HG03135 (cell line): ENCODE data around the gene PLEKHN1.

Experiments
- ATAC-seq: cut with Tn5 transposase; IDR thresholded peaks from one replicate; pipeline ENCODE4 v1.9.1; 2021; ENCODE audit warnings: mild to moderate bottlenecking, moderate library complexity; ENCODE audit not compliant: unreplicated experiment

The PLEKHN1 gene

GRCh38 chr1:959731-960362 is 6.4 kb upstream of the PLEKHN1 start:
- ATAC-seq = no peak

GRCh38 chr1:960363-961131 is 5.7 kb upstream of the PLEKHN1 start, which contains the start of gene KLHL17:
Gene KLHL17, plus strand, starts transcription at chr1:960584. Its CDS starts 110 bp downstream, at chr1:960694.
- peak; percentile 43 for ATAC-seq

- no peak for ATAC-seq
Measured at GRCh38 chr1:961132-961669, 5.1 kb upstream of the PLEKHN1 start.

- ATAC-seq = no peak
Measured at GRCh38 chr1:962381-963300, 3.6 kb upstream of the PLEKHN1 start.

- ATAC-seq = no peak
Measured at GRCh38 chr1:963301-963651, 3.0 kb upstream of the PLEKHN1 start.

GRCh38 chr1:963746-964525 is 2.3 kb upstream of the PLEKHN1 start:
- no peak for ATAC-seq

- no peak for ATAC-seq
Measured at GRCh38 chr1:964691-965525, 1.4 kb upstream of the PLEKHN1 start.

GRCh38 chr1:965526-966134 is 652 bp upstream of the PLEKHN1 start:
- ATAC-seq = no peak

GRCh38 chr1:966704-967300 is 520 bp downstream of the PLEKHN1 start:
- ATAC-seq = peak; percentile 46

GRCh38 chr1:967466-968343 is 1.4 kb downstream of the PLEKHN1 start:
- no peak for ATAC-seq

GRCh38 chr1:969260-969855 is 3.1 kb downstream of the PLEKHN1 start:
- ATAC-seq = no peak

GRCh38 chr1:970242-970972 is 4.1 kb downstream of the PLEKHN1 start:
- ATAC-seq = no peak

GRCh38 chr1:970973-971730 is 4.9 kb downstream of the PLEKHN1 start:
- ATAC-seq = no peak

- ATAC-seq = no peak
Measured at GRCh38 chr1:971751-972506, 5.6 kb downstream of the PLEKHN1 start.

- ATAC-seq = no peak
Measured at GRCh38 chr1:972726-973458, 6.6 kb downstream of the PLEKHN1 start.
